Stimulated activated CD8-positive, alpha-beta memory T cell treated with anti-CD3 and anti-CD28 coated beads, Interleukin-4, amount 100 ng/mL, for 48 hours (primary cell): ENCODE data around the gene S1PR1.

Experiments
- DNase-seq: peaks from one replicate; pipeline ENCODE4 v3.0.0-alpha.2; 2020

Gene S1PR1

GRCh38 chr1:101282314-101283038 is 45.7 kb downstream of the S1PR1 start:
- DNase-seq = no peak

GRCh38 chr1:101283443-101283842 is 46.6 kb downstream of the S1PR1 start:
- no peak for DNase-seq

DNA sequence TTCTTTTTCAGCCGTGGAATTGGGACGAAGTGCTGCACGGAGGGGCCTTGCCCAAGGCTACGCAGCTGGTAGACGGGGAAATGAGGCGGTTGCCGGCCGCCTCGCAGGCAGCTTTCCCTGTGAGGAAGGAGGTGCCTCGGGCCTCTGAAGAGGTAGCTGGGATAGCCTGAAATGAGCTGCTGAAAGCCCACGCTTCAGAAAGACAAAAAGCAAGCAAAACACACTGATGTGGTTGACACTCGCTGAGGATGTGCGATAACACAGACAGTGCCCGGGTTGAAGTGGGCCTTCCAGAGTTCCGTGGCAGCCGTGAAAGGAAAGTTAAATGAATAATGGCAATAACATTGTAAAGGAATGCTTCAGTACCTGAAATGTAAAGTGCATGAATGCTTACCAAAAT is 47.2 kb downstream of the S1PR1 start:
- peak; percentile 66 for DNase-seq

GRCh38 chr1:101284622-101285218 is 47.9 kb downstream of the S1PR1 start:
- DNase-seq = no peak

- DNase-seq = no peak
Observed at GRCh38 chr1:101285922-101286570, 49.2 kb downstream of the S1PR1 start.

GRCh38 chr1:101288491-101288944 is 51.7 kb downstream of the S1PR1 start:
- DNase-seq = peak; percentile 69

DNA sequence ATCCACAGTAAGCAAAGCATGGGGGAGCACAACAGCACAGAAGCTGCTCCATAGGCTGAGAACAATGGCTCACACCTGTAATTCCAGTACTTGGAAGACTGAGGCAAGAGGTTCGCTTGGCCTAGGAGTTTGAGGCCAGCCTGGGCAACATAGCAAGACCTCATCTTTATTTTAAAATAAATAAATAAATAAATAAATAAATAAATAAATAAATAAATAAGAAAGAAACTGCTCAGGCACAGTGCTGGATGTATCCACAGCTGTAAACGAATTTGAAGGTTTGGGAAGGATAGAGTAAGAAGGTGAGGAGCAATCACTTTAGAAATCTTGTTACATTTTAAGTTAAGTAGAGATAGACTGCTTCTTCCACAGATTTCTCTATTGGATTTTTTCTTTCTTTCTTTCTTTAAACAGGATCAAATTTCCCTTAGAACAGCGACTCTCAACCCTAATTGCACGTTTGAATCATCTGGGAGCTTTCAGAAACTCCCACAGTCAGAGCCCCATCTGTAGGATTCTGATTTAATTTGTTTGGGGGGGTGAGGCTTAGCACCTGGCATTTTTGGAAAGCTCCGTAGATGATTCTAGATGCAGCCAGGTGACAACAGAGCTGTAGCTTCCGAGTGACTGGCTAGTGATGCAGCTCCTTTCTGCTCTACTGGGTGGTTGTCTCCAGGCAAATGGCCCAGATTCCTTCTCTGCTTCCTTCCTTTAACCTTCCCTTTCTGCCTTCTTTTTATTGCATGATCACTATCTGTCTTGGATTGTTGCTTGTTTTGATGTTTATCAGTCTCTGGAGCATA is 53.5 kb downstream of the S1PR1 start:
- no peak for DNase-seq
